Middle frontal gyrus (tissue), 1 donor: Measurements from ENCODE around the gene CHST1.

ENCODE experiments used
- DNase-seq: peaks from one replicate; pipeline ENCODE4 v3.0.0-alpha.2; 2015; ENCODE audit warnings: low spot score; ENCODE audit errors: extremely low spot score

Gene CHST1

DNA sequence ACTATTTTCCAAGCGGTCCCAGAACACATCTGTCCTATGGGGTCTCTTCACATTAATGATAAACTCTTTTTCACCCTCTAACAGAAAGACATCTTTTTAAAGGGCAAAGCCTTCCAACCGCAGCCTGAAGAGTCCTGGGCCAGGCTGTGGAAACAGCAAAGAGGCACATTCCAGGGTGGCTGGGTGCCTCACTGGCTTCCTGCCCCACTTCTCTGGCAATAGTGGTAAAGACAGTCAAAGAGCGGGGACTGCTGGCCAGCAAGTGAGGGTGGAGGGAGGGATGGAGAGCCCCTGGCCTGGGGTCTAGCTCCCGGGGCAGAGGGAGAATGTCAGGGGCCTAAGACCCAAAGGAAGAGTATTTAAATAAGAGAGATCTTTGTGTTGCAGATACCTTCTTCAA lies 10.2 kb upstream of the CHST1 start:
- no peak for DNase-seq

DNA sequence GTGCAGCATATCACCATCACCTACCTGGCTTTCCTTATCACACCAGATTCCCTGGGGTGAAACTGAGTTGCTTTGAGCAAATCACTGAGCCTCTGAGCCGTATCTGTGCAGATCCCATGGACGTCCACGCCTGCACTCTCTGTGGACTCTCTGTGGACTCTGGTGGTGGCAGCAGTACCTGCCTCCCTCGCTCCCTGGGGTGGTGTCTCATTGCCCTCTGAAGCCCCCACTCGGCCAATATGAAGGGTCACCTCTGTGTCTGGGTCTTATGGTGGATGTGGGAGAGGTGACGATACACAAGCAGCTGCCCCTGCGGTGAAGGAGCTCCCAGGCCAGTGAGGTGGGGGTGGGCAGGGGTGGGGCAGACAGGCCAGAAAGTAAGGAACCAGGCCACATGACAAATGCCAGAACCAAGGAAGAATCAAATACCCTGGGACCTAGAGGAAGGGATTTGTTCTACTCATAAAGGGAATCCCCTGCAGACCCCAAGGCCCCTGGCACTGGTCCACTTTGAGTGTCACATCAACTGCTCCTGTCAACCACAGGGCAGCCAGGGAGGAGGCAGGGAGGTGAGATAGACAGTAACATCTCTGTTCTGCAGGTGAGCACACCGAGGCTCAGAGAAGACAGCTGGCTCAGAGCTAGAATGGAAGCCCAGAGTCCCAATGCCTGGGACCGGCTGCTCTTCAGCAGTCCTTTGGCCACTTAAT lies 9.2 kb upstream of the CHST1 start:
- no peak for DNase-seq

DNA sequence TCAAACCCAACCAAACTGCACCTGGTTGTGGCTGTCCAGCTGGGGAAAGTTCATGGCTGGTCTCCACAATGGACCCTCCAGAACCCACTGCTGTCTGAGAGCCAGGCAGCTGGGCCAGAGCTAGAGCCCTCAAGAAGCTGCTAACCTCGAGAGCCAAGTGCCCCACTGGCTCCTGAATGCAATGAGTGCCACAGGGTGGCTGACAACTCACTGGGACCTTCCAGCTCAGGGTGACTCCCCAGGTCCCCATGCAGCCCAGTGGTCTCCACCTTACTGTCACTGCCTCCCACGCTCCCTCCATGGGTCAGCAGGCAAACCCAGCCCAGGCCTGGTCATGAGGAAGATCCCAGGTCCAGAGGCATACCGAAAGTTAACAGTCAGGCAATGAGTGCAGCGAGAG lies 8.0 kb upstream of the CHST1 start:
- DNase-seq, result no peak

DNA sequence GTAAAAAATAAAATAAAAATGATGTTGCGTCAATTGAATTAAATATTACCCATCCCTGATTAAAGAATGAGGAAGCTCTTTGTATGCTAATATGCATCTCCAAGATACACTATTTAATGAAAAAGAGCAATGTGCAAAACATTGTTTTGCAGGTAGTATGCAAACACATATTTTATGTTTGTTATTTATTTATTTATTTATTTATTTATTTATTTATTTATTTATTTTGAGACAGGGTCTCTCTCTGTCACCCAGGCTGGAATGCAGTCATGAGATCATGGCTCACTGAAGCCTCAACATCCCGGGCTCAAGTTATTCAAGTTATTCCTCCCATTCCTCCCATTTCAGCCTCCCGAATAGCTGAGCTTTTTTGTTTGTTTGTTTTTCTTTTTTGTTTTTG lies 7.2 kb upstream of the CHST1 start:
- no peak for DNase-seq

DNA sequence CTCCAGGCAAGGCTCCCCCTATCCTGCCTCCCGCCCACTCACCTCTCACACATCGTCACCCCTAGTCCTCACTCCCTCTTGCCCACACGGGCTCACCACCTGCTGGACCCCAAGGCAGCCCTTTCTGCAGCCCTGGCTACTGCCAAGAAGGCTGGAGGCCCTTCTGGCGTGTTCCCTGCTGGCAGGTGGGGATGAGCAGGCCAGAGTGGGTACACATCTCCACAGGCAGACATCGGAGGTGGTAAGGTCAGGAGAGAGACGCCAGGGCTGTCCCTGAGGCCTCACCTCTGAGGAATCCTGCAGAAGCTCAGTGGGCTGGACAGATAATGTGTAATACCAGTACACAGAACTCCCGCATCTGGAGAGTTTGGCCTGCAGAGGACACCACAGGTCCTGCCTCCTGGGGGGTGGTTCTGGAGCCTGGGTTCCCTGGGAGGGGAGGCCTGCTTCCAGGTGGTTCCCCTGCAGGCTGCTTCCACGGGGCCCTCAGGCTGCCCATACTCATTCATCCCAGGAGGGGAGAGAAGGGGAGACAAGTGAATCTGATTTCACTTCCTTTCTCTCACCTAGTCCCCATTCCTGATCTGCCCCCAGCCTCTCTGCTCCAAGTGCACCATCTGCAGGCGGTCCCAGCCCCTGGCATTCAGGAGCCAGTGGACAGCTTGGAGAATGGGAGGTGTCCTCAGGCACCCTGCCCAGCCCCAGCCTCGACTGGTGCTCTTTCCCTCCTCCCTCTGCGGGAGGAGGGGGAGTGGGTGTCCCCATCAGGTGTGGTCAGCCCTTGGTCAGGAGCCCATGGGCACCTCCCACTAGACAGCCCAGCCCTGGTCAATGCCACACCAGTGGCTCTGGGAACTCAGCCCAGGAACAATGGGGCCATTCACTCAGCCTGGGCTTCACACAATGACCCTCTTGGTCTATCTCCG lies 6.1 kb upstream of the CHST1 start:
- no peak for DNase-seq

DNA sequence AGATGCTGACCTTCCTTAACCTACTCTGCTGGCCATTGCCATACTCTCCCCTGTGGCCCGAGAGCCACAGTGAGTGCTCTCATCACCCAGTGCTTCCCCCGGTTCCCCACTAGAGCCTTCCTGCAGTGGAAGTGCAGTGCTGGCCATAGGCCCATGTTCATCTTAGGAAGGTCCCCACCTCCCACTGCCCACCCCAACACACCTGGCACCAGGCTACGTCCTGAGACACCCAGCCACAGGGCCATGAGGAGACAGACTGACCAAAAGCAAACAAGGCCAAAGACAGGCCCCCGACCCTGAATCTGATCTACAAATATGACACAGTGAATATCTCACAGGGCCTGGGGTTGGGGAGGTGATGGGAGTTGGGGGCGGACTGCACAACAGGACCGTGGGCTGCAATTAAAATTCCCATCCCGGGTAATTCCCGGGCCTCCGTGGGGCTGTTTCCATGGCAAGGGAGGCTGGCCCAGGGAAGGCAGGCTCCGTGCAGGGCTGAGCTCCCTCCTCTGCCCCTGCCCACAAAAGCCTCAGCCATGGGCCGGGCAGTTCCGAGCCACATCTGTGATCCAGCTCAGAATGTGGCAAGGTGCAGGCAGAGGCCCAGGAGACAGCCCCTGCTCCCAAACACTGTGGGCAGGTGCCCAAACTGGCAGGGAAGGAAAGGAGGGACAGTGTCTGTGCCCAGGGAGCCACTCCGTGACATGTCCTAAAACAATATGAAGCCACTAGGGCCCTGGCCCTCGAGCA lies 5.1 kb upstream of the CHST1 start:
- DNase-seq, result no peak

DNA sequence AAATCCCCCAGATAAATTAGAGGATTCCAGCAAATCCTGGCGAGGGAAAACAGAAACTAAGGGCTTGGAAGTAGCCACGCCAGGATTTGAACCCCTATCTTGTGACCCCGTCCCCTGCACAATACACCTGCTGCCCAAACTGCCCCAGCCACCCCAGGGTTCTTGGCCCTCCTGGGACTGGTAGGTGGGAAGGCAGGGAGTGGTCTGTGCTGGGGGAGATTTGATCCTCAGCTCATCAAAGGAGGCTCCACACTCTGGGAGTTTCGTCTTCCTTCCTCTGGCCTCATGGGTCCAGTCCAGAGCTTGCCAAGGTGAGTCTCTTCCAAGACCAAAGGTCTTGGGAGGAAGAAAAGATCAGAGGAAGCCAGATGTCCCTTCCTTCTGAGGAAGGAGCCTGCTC lies 4.5 kb upstream of the CHST1 start:
- DNase-seq, result no peak

DNA sequence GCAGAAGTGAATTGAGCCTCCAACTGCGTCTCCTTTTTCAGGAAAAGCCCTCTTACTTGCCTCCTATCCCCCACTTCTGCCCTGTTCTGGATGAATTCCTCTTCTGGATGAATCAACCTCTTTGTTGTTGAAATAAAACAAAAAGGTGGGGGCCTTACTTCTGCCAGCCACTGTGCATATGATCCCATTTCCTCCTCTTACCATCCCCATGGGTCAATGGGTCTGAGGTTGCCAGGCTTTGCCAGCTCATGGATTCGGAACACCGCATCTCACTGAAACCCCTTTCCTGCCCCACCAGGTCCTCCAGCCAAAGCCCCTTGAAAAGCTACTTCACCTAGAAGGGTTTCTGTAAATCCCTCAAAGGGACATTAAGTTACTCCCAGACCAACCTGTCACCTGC lies 3.7 kb upstream of the CHST1 start:
- DNase-seq, result no peak

DNA sequence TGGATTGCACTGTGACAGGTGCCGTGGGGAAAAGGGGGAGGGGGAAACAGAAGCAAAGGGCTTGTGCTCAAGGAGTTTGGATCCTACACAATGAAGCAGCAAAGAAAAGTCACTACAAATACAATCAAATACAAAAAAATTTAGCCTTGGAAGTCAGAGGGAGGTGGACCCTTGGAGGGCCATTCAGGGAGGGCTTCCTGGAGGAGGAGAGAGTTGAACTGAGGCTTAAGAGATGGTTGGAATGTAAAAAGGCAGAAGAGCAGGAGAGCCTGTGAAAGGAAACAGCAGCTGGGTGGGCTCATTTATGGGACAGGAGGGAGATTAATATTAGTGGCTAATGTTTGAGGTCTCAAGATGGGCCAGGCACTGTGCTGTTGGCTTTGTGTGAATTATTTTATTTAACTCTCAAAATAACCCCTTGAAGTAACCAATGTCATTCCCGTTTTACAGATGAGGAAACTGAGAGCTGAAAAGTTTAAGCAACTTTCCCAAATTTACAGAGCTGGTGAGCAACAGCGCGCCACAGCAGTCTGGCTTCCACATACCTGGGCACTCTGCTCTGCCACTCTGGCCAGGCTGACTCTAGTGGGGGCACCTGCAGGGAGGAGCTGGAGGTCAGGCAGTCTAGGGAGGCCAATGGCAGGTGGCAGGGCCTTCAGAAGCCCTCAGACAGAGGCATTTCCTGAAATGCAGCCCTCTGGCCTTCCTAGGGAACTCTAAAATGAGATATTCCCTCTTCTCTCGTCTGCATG lies 2.7 kb upstream of the CHST1 start:
- DNase-seq, result no peak

DNA sequence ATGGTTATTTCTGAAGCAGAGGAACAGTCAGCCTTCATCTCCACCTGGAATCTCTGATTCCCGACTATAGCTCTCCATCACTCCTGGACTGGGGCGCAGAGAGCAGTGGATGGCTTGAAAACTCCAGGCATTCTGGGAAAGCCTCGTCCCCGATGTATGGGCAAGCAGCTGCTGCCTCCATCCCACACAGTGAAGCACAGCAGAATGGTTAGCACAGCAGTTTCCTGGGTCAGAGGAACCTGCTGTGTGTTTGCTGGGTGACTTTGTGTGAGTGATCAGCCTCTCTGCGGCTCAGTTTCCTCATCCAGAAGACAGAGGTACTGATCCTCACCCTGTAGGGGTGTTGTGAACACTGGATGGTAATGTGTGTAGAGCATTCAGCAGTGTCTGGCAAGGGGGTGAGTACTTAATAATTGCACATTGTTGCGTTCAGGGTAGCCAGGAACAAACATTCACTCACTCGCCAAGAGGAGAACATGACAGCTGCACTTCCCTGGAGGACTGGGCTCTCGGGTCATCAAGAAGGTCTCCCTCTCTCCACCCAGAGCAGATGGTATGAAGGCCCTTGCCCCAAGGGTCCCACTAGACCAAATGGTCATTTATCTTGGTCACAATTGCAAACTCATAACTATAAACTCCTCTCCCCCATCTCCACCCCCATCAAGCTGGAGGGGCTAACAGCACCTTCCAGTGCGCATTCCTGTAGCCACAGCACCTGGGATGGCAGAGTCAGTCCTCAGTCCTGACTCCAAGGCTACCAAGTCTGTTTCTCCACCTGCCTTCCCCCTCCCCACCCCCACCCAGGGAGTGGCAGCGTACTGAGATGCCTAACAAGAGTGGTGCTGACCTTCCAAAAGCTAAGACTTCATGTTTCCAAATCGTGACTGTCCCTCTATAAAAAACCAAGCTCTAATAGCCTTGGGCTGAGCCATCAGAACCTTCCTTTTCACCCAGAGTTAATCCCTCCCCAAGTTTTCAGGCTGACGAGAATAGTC lies 1.5 kb upstream of the CHST1 start:
- DNase-seq, result no peak

DNA sequence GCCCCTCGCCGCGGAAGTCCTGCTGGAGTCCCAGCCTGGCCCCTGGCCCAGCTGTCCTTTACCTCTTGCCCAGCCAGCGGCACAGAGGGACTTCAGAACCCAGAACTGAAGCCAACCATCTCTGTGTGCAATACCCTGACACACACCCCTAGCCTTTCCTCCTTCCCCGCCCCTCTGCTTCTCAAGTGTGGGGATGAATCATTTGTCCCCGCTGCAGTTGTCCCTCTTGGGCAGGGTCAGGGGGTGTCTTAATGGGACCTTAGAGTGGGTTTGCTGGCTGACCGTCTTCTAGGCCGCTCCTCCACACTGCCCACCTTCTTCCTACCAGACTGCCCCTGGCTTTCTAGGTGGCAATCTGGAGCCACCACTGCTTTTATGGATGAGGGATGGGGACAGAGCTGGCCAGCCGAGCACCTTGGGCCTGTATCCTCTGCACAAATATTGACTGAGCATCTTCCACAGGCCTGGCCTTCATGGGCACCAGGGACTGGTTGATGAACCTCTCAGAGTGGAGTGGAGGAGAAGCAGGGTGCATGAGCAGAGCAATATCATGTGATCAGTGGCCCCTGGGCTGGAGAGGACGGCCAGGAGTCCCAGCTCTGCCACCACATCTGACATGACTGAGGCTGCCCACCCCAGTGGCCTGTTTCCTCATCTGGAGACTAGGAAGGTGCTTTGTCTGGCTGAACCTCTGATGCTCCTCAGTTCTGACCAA lies 668 bp upstream of the CHST1 start:
- no peak for DNase-seq

DNA sequence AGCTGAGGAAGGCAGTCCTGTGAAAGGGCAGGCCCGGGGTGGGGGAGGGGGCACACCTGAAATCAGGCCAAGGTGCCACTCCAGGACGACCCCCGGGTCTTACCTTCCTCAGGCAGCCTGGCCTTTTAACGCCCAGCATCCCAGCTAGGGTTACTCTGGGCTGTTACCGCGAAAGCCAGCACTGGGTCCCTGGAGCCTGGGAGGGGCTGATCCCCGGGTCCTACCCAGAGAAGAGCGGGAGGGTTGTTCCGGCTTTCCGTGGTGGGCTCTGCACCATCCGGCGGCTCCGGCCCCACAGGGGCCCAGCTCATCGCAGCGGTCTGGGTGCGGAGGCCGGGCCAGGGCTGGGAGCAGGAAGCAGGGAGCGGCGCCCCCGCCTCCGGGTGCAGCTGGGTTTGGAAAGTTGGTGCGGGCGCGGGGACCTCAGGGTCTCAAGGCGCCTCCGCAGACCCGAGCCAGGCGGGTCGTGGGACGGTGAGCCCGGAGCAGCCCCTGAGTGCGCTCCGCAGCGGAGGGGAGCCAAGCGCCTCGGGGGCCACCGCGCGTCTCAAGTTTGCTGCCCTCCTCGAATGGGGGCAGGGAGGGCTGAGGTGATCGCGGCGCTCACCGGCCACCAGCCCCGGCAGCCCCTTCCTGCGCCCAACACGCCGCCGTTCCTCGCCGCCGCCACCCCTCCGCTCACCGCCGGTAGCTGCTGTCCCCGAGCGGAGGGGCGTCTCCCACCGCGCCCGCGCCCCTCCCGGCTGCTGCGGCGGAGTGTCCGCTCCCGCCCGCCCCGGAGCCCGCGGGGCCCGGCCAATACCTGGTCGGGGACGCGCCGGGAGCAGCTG lies 831 bp downstream of the CHST1 start:
- DNase-seq, result no peak

DNA sequence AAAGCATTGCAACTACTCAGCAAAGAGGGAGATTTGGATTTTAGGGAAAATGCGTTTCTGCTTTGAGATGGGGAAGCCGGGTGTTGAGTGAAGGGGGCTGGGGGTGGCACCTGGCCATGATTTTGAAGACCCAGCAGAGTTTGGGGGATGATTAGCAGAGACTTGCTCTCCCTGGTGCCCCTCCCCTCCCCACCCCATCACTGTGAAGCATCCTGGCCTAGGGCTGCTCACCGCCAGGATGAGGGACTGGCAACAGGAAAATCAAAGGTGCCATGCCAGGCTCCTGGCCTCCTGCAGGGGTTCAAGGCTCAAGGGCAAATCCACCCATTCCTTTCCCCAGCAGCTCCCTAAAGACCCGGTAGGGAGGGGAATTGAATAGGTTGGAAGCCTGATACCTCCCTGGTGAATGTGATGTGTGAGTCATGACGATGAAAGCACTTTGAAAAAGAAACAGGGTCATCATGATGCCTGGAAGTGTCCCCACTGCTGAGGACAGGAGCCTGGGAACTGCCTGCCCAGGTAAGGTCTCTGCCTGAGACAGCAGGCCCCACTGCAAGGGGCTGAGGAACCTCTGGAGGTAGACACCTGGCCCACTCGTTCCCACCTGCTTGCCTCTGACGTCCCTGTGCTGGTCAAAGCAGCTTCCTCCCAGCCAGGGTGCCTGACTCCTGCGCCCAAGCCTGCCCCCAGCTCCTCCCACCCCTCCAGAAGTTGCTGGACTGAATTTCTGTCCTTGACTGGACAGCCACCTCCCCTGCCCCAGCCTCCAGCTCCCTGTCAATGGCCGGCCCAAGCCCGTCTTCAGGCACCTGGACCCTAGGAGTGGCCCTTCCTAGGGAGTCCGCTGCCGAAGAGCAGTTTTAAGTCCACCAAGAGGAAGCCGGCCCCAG lies 1.7 kb downstream of the CHST1 start:
- DNase-seq, result no peak

DNA sequence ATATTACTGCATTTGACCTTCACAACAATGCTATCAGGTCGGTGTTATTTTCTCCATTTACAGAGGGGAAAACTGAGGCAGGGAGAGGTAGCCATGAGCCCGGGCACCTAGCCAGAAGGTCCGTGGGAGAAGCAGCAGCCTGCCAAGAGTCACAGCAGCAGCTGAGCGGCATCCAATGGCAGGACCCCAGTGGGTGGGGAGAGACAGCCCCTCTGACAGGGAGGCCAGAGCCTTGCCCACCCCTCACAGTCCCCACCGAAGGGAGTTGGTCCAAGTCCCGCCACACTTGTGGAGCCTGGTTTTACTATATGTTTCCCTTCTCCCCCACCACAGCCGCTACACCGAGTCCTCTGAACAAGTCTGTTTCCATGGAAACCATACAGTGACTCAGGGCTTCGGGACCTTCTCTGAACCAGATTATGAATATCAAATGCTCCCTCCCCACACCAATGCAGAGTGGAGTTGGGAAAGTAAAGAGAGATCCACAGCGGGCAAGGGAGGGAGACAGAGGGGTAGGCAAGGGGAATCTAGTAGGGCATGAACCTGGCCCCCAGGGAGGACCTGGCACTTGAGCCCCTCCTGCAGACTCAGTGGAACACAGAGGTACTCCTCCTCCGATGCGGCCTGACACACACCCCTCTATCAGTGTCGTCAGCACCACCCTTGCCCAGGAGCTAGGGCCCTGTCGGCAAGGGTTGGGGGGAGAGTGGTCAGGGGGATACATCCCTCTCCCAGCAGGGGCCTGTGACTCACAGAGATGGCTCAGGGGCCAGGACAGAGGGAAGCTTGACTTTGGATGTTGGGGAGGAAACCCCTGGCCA lies 2.5 kb downstream of the CHST1 start:
- no peak for DNase-seq

DNA sequence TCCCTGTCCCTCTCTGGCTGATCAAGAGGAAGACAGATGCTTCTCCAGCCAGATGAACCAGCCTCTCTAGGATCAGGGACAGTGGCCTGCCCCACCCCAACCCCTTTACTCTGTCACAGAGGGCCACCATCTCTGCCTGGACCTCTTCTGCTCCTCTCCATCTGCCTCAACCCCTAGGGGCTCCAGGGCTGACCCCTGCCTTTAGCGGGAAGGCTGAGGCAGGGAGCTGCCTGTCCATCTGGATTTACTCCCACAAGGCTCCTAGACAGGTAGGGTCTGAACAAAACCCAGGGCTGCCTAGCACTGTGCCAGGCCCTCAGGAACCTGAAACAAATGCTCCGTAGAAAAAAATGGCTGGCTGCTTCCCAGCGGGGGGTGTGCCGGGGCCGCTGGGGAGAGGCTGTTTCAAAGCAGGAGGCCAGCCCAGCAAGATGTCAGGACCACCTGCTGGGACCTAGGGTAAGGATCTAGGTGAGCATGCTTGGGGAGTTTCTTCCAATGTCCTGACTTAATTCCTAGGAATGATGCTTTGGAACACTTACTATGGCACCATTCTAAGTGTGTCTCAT lies 3.2 kb downstream of the CHST1 start:
- DNase-seq, result no peak

DNA sequence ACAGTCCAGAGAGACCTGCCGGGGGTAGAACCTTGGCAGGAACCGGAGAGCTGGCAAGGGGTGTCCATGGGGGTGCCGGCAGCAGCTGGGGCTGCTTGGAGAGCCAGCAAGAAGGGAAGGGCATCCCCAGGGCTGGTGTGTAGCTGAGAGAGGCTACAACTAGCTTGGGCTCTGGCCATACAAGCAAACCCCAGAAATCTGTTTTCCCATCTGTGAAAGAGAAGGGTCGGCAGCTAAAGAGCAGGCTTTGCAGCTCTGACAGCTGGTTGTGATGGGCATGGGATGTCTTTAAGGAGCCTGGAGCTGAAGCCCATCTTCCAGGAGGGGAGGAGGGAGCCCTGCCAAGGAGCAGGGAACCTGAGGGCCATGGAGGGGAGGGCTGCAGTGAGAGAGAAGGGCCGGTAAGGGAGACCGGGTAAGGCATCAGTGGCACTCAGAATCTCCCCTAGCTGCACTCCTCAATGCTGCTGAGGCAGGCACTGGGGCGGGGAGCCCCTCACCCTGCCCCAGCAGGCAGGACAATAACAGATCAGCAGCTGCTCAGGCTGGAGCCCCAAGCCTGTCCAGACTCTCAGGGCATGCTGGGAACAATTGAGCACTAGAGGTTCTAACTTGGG lies 3.9 kb downstream of the CHST1 start:
- DNase-seq, result no peak
